ENCODE measurements around the gene FBXO28. TPM values are rescaled to one million over a fixed set of nuclear protein-coding genes. Genes with fewer than 3 reads are reported as not detected.

FBXO28 gene
- total RNA-seq, 6 experiments from 2014 or later, result 34.3 to 41.8 (median 39.2) TPM

DNA sequence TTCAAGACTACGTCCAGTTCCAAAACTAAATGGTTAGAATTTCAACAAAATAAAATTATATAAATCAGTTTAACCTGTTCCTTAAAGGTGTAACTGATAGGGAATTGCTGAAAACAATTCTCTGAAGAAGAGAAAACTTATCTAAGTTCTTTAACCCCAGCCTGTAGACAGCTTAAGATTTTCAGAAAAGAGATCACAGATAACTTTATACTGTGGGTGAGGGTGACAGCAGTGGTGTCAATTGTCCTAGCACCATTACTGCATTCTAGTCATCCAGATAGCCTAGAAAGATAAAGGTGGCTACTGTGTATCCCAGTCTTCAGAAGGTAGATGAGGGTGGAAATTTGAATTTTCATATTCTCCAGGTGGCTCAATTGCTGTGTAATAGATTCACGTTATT, 49.4 kb downstream of the FBXO28 start:
- DNase-seq, result no peak
- TF ChIP-seq, protein P1, sequence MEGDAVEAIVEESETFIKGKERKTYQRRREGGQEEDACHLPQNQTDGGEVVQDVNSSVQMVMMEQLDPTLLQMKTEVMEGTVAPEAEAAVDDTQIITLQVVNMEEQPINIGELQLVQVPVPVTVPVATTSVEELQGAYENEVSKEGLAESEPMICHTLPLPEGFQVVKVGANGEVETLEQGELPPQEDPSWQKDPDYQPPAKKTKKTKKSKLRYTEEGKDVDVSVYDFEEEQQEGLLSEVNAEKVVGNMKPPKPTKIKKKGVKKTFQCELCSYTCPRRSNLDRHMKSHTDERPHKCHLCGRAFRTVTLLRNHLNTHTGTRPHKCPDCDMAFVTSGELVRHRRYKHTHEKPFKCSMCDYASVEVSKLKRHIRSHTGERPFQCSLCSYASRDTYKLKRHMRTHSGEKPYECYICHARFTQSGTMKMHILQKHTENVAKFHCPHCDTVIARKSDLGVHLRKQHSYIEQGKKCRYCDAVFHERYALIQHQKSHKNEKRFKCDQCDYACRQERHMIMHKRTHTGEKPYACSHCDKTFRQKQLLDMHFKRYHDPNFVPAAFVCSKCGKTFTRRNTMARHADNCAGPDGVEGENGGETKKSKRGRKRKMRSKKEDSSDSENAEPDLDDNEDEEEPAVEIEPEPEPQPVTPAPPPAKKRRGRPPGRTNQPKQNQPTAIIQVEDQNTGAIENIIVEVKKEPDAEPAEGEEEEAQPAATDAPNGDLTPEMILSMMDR (IDR thresholded peaks at IDR 0.05), result no peak
- Mint-ChIP-seq H3K9me3 (no peaks in the 10 kb centered on the region), H3K27me3 (ENCODE audit: insufficient read depth) (no peaks in the 10 kb centered on the region; the same call in 1 of the 2 replicates), H3K4me3 (no peak overlapping the region), H3K4me1 (ENCODE audit: low read depth) (no peaks in the 10 kb centered on the region), H3K27ac (no peak overlapping the region), H3K36me3 (ENCODE audit: low read depth) (0 out of 2 replicates have a peak, but pooled peaks cover 1% of the 10 kb centered on the region)

DNA sequence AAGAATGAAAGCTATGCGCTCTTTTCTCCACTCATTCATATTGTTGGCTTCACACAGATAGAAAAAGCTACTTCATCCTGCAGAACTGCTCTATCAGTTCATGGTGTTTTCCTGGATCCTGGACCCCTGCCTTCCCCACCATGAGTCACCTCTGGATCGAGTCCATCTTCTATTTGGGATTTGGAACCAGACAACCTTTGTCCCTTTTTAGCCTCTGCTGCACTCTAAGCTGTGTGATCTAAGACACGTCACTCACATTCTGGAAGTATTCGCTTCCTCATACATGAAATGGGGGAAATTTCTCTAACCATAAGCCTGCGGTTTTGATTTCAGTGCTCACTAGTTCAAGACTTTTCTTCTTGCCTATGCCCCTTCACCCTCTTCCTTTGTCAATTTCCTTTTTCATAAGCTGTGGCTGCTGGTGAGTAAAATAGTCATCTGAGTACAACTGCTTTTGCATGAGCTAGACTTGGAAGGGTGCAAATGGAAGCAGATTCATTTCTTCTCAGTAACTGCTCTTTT, 55.0 kb downstream of the FBXO28 start:
- Mint-ChIP-seq H3K9me3 (peaks cover 9% of the 10 kb centered on the region), H3K4me3 (peak overlapping the region; percentile 68), H3K4me1 (ENCODE audit: low read depth) (peaks cover 23% of the 10 kb centered on the region), H3K27me3 (ENCODE audit: insufficient read depth) (peaks cover 2% of the 10 kb centered on the region), H3K36me3 (ENCODE audit: low read depth) (no peaks in the 10 kb centered on the region), H3K27ac (peak overlapping the region; percentile 70)
- TF ChIP-seq, protein P1 (IDR thresholded peaks at IDR 0.05), result no peak
- DNase-seq, result peak; percentile 45

DNA sequence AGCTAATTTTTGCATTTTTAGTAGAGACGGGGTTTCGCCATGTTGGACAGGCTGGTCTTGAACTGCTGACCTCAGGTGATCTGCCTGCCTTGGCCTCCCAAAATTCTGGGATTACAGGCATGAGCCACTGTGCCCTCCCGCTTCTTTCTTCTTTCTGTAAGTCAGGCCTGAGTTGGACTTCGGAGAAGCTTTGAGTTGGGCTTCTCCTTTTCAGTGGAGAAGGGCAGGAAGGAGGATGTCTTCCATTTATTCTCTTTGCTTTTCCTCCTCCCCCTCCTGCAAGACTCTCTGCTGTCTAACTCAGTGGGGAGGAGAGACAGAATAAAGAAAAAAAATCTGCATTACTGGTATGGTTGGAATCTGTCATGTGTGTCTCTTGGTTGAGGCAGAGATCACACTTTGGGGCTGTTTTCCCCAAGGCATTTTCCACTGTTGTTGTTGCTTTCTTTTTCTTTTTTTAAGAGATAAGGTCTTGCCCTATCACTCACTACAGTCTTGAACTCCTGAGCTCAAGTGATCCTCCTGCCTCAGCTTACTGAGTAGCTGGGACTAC, 55.9 kb downstream of the FBXO28 start:
- Mint-ChIP-seq H3K4me3 (peak overlapping the region; percentile 68; the same call in 1 of the 2 replicates), H3K27ac (peak overlapping the region; percentile 70; the same call in 1 of the 2 replicates), H3K9me3 (peaks cover 9% of the 10 kb centered on the region), H3K36me3 (ENCODE audit: low read depth) (no peaks in the 10 kb centered on the region), H3K27me3 (ENCODE audit: insufficient read depth) (peaks cover 2% of the 10 kb centered on the region), H3K4me1 (ENCODE audit: low read depth) (peaks cover 23% of the 10 kb centered on the region)
- DNase-seq, result peak; percentile 8
- TF ChIP-seq, protein P1 (IDR thresholded peaks at IDR 0.05), result no peak

DNA sequence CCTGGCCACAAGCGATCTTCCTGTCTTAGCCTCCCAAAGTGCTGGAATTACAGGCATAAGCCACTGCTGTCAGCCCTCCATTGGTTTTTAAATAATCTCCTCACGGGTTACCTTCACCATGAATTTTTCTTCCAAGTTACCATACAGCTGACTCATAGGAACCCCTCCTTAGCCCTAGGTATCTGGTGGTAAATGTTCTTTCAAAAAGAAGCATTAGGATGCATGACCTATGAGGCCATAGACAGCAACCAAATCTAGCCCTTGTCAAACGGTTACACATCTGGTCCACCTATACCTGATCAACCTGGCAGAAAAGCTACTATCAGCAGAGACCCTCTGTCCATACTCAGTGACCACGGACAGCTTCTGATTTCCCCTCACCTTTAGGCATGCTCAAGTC, 56.4 kb downstream of the FBXO28 start:
- TF ChIP-seq, protein P1 (IDR thresholded peaks at IDR 0.05), result no peak
- DNase-seq, result no peak
- no peaks in the 10 kb centered on the region for H3K36me3 Mint-ChIP-seq (ENCODE audit: low read depth)
- no peak overlapping the region for H3K27ac Mint-ChIP-seq
- peak overlapping the region; percentile 30; the same call in 1 of the 2 replicates for H3K4me3 Mint-ChIP-seq
- H3K9me3 Mint-ChIP-seq, result peaks cover 9% of the 10 kb centered on the region
- H3K4me1 Mint-ChIP-seq (ENCODE audit: low read depth), result peaks cover 25% of the 10 kb centered on the region
- peaks cover 2% of the 10 kb centered on the region for H3K27me3 Mint-ChIP-seq (ENCODE audit: insufficient read depth)

DNA sequence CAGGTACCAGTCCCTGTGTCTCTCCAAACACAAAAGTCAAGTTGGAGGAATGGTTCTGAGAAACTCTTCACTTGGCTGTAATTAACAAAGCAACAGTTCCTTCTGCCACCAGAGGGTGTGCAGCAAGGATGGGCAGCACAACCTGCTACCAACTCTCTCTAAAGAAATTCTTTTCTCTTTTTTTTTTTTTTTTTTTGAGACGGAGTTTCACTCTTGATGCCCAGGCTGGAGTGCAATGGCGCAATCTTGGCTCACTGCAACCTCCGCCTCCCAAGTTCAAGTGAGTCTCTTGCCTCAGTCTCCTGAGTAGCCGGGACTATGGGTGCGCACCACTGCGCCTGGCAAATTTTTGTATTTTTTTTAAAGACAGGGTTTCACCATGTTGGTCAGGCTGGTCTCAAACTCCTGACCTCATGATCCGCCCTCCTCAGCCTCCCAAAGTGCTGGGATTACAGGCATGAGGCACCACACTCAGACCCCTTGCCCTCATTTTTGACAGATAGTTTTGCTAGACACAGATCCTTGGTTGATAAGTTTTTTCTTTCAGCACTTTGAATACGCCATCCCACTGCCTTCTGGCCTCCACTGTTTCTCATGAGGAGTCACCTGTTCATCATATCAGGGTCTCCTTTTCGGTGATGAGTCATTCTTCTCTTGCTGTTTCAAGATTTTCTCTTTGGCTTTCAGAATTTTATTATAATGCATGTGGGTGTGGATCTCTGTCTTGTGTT, 57.0 kb downstream of the FBXO28 start:
- Mint-ChIP-seq H3K36me3 (ENCODE audit: low read depth) (no peaks in the 10 kb centered on the region), H3K9me3 (peaks cover 9% of the 10 kb centered on the region), H3K27me3 (ENCODE audit: insufficient read depth) (peaks cover 2% of the 10 kb centered on the region), H3K27ac (no peak overlapping the region), H3K4me1 (ENCODE audit: low read depth) (peaks cover 31% of the 10 kb centered on the region), H3K4me3 (no peak overlapping the region)
- peak; percentile 15 for DNase-seq
- TF ChIP-seq, protein P1 (IDR thresholded peaks at IDR 0.05), result peak; percentile 64
